Naive thymus-derived CD8-positive, alpha-beta T cell (primary cell): Measurements from ENCODE around the gene SUPT4H1. TPM values are rescaled to one million over a fixed set of nuclear protein-coding genes. Genes with fewer than 3 reads are reported as not detected.

Experiments used
- ATAC-seq, 2 donors: fragments of 150-1000 bp; cut with Tn5 transposase in 1 of 2; sonication (Bioruptor Pico), chemical (Tn5 transposase) in 1 of 2; 1 replicate in 1 of 2; 2 replicates in 1 of 2; pipeline ENCODE4 v1.10.0; 2021; ENCODE audit warnings: mild to moderate bottlenecking in 2 of 2, moderate library complexity in 2 of 2
- POLR2A ChIA-PET: fragments of 350-600 bp; sonication (Branson Sonifier 250); formaldehyde crosslinking; loops from one replicate; lab custom pipeline; 2021; ENCODE audit warnings: antibody characterized with exemption; lab: Charles Lee
- DNase-seq, 10 donors: peaks; one replicate each; pipeline versions ENCODE4 v3.0.0 to v3.0.0-alpha.2; 2020 to 2022
- H3K27ac Mint-ChIP-seq, 10 donors: one replicate each; pipeline ENCODE4 v1.8.0; 2020 to 2022; ENCODE audit warnings: mild to moderate bottlenecking in 10 of 10, mixed read lengths in 10 of 10, moderate library complexity in 4 of 10, inconsistent platforms in 1 of 10
- H3K27me3 Mint-ChIP-seq, 5 donors: one replicate each; pipeline ENCODE4 v1.8.0; 2021 to 2022; ENCODE audit warnings: mixed read lengths in 5 of 5
- H3K36me3 Mint-ChIP-seq, 3 donors: one replicate each; pipeline ENCODE4 v1.8.0; 2020 to 2022; ENCODE audit warnings: mixed read lengths in 3 of 3, mild to moderate bottlenecking in 2 of 3, inconsistent platforms in 1 of 3
- H3K4me1 Mint-ChIP-seq, 4 donors: one replicate each; pipeline ENCODE4 v1.8.0; 2021 to 2022; ENCODE audit warnings: mixed read lengths in 4 of 4
- H3K4me3 Mint-ChIP-seq, 10 donors: one replicate each; pipeline ENCODE4 v1.8.0; 2020 to 2022; ENCODE audit warnings: mild to moderate bottlenecking in 10 of 10, mixed read lengths in 10 of 10, moderate library complexity in 6 of 10, inconsistent platforms in 1 of 10
- H3K9me3 Mint-ChIP-seq, 9 donors: one replicate each; pipeline ENCODE4 v1.8.0; 2020 to 2022; ENCODE audit warnings: mixed read lengths in 9 of 9, mild to moderate bottlenecking in 3 of 9, inconsistent platforms in 1 of 9, moderate library complexity in 1 of 9
- polyA plus RNA-seq, 3 donors: library from polyadenylated mRNA; unstranded; fragments of 300-500 nt; fragmentation: Illumina TruSeq; gene quantifications; one replicate each; pipeline ENCODE4 v1.2.3, GENCODE V29; 2021
- total RNA-seq, 8 experiments: library from RNA in 2 of 8; stranded (reverse) in 2 of 8; gene quantifications; one replicate each; pipeline ENCODE4 v1.2.3 and lab custom pipeline; 2021 to 2026

Gene SUPT4H1
- total and polyA plus RNA-seq, 5 experiments from 2014 or later: 58.2 to 97.4 (median 65.9) TPM

DNA sequence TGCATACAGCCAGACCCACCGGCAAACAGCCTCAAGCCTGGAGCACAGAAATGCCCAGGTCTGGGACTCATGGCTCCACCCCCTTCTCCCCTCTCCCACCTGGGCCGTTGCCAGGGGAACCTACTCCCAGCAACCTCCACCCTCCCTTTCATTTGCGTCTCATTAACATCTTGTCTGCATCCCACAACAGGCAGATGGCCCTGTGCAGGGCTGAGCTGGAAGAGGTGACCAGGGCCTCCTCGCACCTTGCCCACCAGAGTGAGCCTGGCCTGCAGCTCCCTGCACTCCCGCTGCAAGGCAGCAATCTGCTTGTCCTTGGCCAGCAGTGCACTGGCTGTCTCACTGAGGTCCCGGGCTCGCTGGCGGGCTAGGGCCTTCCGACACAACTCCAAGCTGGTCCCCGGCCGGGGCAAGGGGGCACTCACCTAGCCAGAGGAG, 26.7 kb downstream of the SUPT4H1 start:
- no peak for ATAC-seq
- Mint-ChIP-seq H3K4me3 (peak overlapping the region in 9 of 10 donors; percentile 48 to 99 (median 70)), H3K36me3 (peaks cover 2 to 8% (median 2%) of the 10 kb centered on the region in 3 donors), H3K27ac (peak overlapping the region in 6 of 10 donors; percentile 27 to 78 (median 49)), H3K4me1 (peaks cover 40 to 62% (median 57%) of the 10 kb centered on the region in 4 donors), H3K9me3 (no peaks in the 10 kb centered on the region), H3K27me3 (no peaks in the 10 kb centered on the region)
- DNase-seq: no peak
- POLR2A ChIA-PET: interaction anchor here (4.1 to 27.5 kb wide), 3 partner anchors 7 to 30 kb away, joined by 93 to 1631 read pairs (median 709); partner anchors contain the start of gene SUPT4H1

DNA sequence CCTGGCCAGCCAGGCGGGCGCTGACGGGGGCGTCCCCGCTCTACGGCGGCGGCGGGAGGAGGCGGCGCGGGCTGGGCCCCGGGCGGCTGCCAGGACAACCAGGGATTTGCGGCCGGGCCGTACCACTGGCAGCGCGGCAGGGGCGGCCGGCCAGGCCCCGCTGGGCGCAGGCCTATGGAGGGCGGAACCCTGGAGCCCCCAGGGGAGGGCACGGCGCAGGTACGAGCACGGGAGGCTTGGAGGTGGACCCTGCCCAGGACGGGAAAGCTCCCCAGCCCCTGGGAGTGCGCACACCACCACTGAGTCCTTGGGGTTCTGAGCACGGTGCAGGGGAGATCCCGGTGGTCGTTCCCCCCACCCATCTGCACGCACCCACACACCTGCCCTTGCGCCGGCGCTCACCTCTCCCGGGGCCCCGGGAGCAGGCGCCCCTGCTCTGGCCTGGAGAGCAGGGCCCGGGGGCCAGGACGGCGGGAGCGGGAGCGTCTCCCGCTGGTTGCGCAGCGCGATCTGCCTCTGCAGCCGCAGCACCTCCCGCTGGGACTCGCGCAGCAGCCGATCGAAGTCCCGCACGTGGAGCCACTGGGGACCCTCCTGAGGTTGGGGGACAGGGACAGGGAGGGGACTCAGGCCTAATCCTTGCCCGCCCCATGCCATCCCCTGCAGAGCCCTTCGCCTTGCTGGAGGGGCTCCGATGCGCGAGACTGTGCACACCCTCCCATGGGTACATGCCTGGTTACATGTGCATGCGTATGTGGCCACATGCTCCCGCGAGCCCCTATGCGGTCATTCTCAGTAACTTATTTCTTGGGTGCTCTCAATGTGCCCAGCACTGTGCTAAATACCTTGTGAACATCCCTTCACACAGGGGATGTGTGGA, 27.4 kb downstream of the SUPT4H1 start:
- POLR2A ChIA-PET: interaction anchor here (0.7 to 27.5 kb wide), 4 partner anchors 7 to 76 kb away, joined by 3 to 1631 read pairs (median 401); partner anchors contain the start of gene SUPT4H1
- peak overlapping the region in 5 of 10 donors; percentile 27 to 78 (median 37) for H3K27ac Mint-ChIP-seq

DNA sequence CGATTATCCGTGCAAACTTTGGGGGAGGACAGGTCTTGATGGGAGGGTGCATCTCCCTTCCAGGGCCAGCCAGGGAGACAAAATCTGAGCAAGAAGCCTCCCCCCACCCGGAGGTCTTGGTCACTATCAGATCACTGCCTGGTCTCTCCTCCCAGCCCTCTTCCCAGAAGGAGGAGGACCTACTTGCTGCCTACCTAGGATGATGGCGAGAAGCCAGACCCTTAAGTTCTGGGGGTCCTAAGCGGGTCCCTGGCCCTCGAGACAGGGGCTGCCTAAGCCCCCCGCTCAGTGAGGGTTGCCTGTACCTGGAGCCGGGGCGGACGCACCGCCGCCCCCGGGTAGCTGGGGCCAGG, 28.0 kb downstream of the SUPT4H1 start:
- Mint-ChIP-seq H3K9me3 (no peaks in the 10 kb centered on the region), H3K4me3 (peak overlapping the region in 4 of 10 donors; percentile 23 to 65 (median 28)), H3K27ac (peak overlapping the region in 2 of 10 donors; percentile 28 to 71), H3K4me1 (peaks cover 33 to 57% (median 49%) of the 10 kb centered on the region in 4 donors), H3K27me3 (no peaks in the 10 kb centered on the region), H3K36me3 (no peaks in the 10 kb centered on the region)
- ATAC-seq (no peak), DNase-seq (no peak)
- POLR2A ChIA-PET: interaction anchor here (0.7 to 27.5 kb wide), 3 partner anchors 15 to 76 kb away, joined by 3 to 1631 read pairs (median 709); partner anchors contain the start of gene SUPT4H1

More for the DNA sequence above, 27.4 kb downstream of the SUPT4H1 start:
- Mint-ChIP-seq H3K4me1 (peaks cover 37 to 59% (median 53%) of the 10 kb centered on the region in 4 donors), H3K4me3 (peak overlapping the region in 9 of 10 donors; percentile 16 to 99 (median 70)), H3K27me3 (no peaks in the 10 kb centered on the region), H3K9me3 (no peaks in the 10 kb centered on the region), H3K36me3 (peaks cover 0 to 2% (median 0%) of the 10 kb centered on the region in 3 donors)
- no peak for ATAC-seq
- peak in 1 of 10 donors; percentile 62 for DNase-seq

DNA sequence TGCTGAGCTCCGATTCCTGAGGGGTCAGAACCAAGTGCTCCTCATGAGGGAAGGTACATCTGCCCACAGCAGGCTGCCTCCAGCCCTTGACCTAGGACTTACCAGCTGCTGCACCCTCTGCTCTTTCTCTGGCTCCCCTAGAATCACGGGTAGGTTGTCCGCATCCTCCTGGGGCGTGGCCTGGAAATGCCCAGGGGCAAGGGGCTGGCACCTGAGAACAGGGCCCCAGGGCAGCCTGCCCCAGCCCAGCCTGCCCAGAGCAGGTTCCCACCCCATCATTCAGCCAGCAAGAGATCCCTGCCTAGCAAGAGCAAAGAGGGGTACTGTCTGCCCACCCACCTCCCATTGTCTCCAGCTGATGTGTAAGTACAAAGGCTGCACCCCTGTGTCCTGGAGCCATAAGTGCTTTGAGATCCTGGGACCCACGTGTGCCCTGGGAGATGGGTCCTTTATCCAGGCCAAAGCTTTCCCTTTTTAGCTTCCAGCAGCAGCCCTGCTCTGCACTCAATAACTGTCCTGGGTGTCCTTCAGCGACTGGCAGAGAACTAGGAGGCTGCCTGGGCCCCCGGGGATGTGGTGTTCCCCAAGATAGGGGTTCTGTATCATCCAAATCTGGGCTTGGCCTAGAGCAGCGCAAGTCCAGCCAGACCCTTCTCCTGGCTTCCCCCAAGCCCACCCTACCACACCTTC, 28.5 kb downstream of the SUPT4H1 start:
- no peaks in the 10 kb centered on the region for H3K27me3 Mint-ChIP-seq
- no peaks in the 10 kb centered on the region for H3K36me3 Mint-ChIP-seq
- no peaks in the 10 kb centered on the region for H3K9me3 Mint-ChIP-seq
- peak overlapping the region in 3 of 10 donors; percentile 13 to 66 (median 25) for H3K27ac Mint-ChIP-seq
- peak overlapping the region in 6 of 10 donors; percentile 23 to 65 (median 27) for H3K4me3 Mint-ChIP-seq
- POLR2A ChIA-PET: interaction anchor here (26.6 to 27.5 kb wide), 2 partner anchors 16 to 31 kb away, joined by 709 to 1631 read pairs; partner anchors contain the start of gene SUPT4H1
- DNase-seq (no peak), ATAC-seq (no peak)
- peaks cover 29 to 54% (median 46%) of the 10 kb centered on the region in 4 donors for H3K4me1 Mint-ChIP-seq

DNA sequence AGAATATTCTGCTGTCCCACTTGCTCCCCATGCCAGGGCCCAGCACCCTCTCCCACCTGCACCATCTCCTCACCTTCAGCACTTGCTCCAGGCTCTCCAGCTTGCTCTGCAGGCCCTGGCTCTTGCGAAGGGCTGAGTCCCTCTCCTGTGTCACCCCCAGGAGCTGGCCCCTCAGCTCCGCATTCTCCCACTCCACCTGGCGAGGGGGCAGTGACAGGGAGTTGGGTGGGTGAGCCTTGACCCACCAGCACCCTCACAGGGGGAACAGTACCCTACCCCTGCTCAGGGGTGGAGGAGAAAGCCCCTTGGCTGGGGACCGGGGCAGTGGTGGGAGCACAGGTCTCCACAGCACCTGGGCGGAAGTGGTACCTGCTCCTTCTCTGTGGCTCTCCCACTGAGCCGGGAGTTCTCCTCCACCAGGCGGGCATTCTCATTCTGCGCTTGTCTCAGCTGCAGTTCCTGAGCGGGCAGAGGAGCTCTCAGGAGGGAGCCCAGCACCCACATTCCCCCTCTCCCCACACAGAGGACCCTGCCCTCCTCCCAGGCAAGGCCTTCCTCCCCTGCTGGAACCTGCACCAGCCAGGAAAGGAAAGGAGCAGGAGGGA, 29.3 kb downstream of the SUPT4H1 start:
- POLR2A ChIA-PET: interaction anchor here (26.6 to 27.5 kb wide), 2 partner anchors 17 to 32 kb away, joined by 709 to 1631 read pairs; partner anchors contain the start of gene SUPT4H1
- Mint-ChIP-seq H3K9me3 (no peaks in the 10 kb centered on the region), H3K27me3 (no peaks in the 10 kb centered on the region), H3K4me1 (peaks cover 24 to 52% (median 43%) of the 10 kb centered on the region in 4 donors), H3K36me3 (no peaks in the 10 kb centered on the region), H3K4me3 (peak overlapping the region in 1 of 10 donors; percentile 7), H3K27ac (peak overlapping the region in 2 of 10 donors; percentile 22 to 77)
- no peak for DNase-seq
- ATAC-seq: no peak

DNA sequence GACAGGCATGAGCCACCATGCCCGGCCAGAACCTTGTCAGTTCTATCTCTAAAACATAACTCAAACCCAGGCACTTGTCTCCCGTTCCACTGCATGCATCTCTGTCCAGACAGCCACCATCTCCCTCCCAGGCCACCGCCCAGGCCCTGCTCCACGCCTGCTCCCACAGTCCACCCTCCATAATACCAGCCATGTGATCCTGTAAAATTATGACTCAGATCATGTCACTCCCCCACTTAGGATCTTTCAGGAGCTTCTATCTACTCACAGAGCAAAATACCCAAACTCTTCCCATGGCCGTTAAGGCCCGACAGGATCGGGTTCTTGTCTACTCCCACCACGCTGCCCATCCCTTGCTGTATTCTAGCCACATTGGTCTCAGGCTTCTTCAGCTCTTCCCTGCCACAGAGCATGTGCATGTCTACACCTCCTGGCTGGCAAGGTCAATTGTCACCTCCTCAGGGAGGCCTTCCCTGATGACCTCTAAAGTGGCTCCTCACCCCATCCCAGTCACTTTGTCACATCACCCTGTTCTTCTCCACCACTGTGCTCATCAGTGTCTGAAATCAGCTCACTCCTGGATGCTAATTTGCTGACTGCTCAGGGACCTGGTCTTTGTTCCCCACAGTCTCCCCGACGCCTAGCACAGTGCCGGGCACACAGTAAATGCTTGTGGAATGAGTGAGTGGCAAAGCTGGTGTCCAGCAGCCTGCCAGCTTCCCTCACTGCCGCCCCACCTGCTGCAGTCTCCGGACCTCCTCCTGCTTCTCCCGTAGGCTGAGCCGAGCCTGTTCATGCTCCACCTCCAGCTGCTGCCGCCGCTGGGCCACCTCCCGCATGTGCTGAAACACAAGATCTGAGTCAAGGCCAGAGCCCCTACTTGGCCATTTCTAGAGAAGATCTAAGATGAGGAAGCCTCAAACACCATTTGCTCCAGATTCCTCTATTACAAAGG, 30.2 kb downstream of the SUPT4H1 start:
- ATAC-seq: no peak
- peak overlapping the region in 5 of 10 donors; percentile 3 to 86 (median 39) for H3K27ac Mint-ChIP-seq

DNA sequence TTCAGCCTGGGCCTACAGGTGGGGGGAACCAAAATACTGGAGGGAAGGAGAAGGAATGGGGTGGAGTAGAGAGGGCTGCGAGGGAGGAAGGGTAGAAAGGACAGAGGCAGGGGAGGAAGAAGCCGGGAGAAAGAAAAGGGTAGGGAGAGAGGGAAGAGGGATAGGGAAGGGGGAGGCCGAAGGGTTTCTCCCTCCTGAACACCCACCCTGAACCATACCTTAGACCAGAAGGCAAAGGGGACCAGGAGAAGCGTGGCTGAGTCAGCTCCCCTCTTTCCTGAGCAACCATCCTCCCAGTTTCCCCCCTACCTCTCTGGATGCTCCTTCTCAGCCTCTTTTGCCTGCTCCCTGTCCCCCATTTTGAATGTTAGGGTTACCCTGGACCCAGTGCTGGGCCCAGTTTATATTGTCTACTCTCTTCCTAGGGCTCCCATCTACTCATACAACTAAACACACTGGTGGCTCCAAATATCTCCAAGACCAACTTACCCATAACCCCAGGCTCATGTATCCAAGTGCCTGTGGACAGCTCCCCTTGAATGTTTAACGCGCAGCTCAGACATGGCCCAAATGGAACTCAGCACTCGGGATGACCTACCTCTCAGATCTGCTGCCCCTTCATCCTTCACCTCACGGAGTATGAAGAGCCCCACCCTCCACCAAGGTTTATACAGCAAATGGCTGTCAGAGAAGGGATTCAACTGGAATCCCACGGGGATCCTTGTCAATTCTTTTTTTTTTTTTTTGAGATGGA, 31.3 kb downstream of the SUPT4H1 start:
- Mint-ChIP-seq H3K27me3 (no peaks in the 10 kb centered on the region), H3K36me3 (no peaks in the 10 kb centered on the region), H3K4me3 (no peak overlapping the region), H3K4me1 (peaks cover 19 to 40% (median 30%) of the 10 kb centered on the region in 4 donors), H3K27ac (peak overlapping the region in 4 of 10 donors; percentile 30 to 75 (median 63)), H3K9me3 (no peaks in the 10 kb centered on the region)
- POLR2A ChIA-PET: interaction anchor here (26.6 to 27.5 kb wide), 2 partner anchors 18 to 34 kb away, joined by 709 to 1631 read pairs; partner anchors contain the start of gene SUPT4H1
- no peak for ATAC-seq
- peak in 1 of 10 donors; percentile 36 for DNase-seq

More for the DNA sequence above, 30.2 kb downstream of the SUPT4H1 start:
- DNase-seq: no peak
- H3K36me3 Mint-ChIP-seq: no peaks in the 10 kb centered on the region
- peak overlapping the region in 1 of 10 donors; percentile 0 for H3K4me3 Mint-ChIP-seq
- no peaks in the 10 kb centered on the region for H3K9me3 Mint-ChIP-seq
- H3K27me3 Mint-ChIP-seq: no peaks in the 10 kb centered on the region
- POLR2A ChIA-PET: interaction anchor here (26.6 to 27.5 kb wide), 2 partner anchors 17 to 33 kb away, joined by 709 to 1631 read pairs; partner anchors contain the start of gene SUPT4H1
- peaks cover 25 to 51% (median 41%) of the 10 kb centered on the region in 4 donors for H3K4me1 Mint-ChIP-seq

DNA sequence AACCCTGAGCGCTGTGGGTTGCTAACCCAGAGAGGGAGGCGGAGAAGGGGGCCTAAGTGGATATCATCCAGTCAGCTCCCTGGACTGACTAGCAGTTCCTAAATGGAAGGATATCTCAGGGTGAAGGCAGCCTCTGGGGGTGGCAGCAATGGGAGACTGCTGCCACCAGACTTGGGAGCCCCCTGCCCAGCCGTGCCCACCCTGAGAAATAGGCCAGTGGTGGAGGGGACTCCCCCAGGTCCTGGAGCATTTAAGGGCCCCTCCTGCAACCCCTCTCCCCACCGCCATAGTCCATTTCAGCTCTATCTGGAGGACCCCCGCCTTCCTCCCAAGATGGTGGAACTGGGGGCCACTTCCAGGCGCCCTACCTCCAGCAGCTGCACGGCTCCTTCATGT, 31.8 kb downstream of the SUPT4H1 start:
- Mint-ChIP-seq H3K4me3 (no peak overlapping the region), H3K27me3 (no peaks in the 10 kb centered on the region), H3K9me3 (no peaks in the 10 kb centered on the region), H3K4me1 (peaks cover 16 to 34% (median 25%) of the 10 kb centered on the region in 4 donors), H3K27ac (peak overlapping the region in 3 of 10 donors; percentile 49 to 83 (median 81)), H3K36me3 (peaks cover 0 to 2% (median 0%) of the 10 kb centered on the region in 3 donors)
- POLR2A ChIA-PET: interaction anchor here (4.5 to 27.5 kb wide), 3 partner anchors 7 to 35 kb away, joined by 93 to 1631 read pairs (median 709); partner anchors contain the start of genes SUPT4H1 and TSPOAP1
- DNase-seq (no peak), ATAC-seq (no peak)

DNA sequence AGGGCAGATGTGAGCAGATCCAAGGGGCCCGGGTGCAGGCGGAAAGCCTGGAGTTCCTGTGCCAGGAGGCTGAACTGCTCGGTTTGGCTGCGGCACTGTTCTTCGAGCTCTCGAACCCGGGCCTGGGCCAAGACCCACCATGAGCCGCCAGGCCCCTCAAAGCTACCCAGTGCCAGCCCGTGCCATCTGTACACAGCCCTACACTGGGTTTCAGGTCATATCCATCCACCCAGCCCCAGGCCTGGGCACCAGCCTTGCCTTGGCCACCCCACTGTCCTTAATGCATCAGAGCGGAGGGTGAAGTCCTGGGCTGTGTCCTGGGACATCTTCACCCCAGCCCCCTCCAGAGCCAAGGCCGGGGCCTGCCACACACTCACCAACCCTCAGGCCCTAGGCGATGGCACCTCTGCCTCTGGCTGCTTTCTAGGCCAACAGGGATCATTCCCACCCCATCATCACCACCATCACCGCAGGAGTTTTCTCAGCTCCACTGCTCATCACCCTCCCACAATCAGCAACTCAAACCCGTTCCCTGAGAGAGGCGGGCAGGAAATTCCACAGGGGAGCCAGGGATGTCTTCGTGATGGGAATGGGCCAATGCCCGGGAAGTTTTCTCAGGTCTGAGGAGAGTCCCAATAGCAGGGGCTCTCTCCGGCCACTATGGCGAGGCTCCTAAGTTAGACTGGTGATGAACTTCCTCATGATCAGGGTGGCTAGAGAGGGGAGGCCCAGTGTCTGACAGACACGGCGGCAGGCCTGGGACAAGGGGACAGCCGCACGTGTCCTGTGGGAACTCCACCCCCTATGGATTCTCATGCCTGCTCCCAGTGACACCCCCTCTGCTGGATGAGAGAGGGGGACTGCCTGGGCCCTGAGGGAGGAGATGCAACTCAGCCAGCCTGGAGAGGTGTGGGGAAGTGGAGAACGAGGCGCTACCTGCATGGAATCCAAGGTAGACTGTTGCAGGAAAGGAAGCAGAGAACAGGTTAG, 32.5 kb downstream of the SUPT4H1 start:
- peak overlapping the region in 6 of 10 donors; percentile 19 to 83 (median 52) for H3K27ac Mint-ChIP-seq
- peaks cover 14 to 30% (median 21%) of the 10 kb centered on the region in 4 donors for H3K4me1 Mint-ChIP-seq
- H3K4me3 Mint-ChIP-seq: no peak overlapping the region
- no peaks in the 10 kb centered on the region for H3K27me3 Mint-ChIP-seq
- peaks cover 0 to 3% (median 0%) of the 10 kb centered on the region in 3 donors for H3K36me3 Mint-ChIP-seq
- DNase-seq (peak in 1 of 10 donors; percentile 35), ATAC-seq (no peak)
- POLR2A ChIA-PET: interaction anchor here (1.0 to 27.5 kb wide), 4 partner anchors 7 to 97 kb away, joined by 3 to 1631 read pairs (median 401); partner anchors contain the start of genes SUPT4H1 and TSPOAP1
- no peaks in the 10 kb centered on the region for H3K9me3 Mint-ChIP-seq
